Stimulated activated CD8-positive, alpha-beta memory T cell treated with anti-CD3 and anti-CD28 coated beads, Interleukin-4, amount 100 ng/mL, for 1 hour (primary cell): ENCODE data around the gene SLC22A14.
A peak's percentile ranks its signal among the peaks of the same experiment; 100 is the strongest.

ENCODE experiments used
- DNase-seq, 2 donors: peaks; one replicate each; pipeline ENCODE4 v3.0.0-alpha.2; 2020; ENCODE audit warnings: low read depth in 2 of 2, low spot score in 1 of 2

Gene SLC22A14

GRCh38 chr3:38345879-38346586, 63.9 kb downstream of the SLC22A14 start:
- no peak for DNase-seq

GRCh38 chr3:38346587-38347410, 64.7 kb downstream of the SLC22A14 start, which contains the start of gene XYLB:
TSS of gene XYLB (plus strand) at chr3:38346785. CDS start at chr3:38346869, 84 bp downstream.
- peak; percentile 41 to 55 for DNase-seq

GRCh38 chr3:38347421-38348200, 65.5 kb downstream of the SLC22A14 start:
- no peak for DNase-seq

- no peak for DNase-seq
These were observed 66.8 kb downstream of the SLC22A14 start for GRCh38 chr3:38348903-38349302.

- DNase-seq = no peak
These were observed 67.7 kb downstream of the SLC22A14 start for GRCh38 chr3:38349684-38350359.

GRCh38 chr3:38353151-38353550, 71.1 kb downstream of the SLC22A14 start:
- no peak for DNase-seq

- DNase-seq = no peak
These were observed 72.7 kb downstream of the SLC22A14 start for GRCh38 chr3:38354588-38355330.

GRCh38 chr3:38359038-38359437, 76.9 kb downstream of the SLC22A14 start:
- no peak for DNase-seq

- DNase-seq = no peak
These were observed 78.3 kb downstream of the SLC22A14 start for GRCh38 chr3:38360345-38360744.

- no peak for DNase-seq
These were observed 79.4 kb downstream of the SLC22A14 start for GRCh38 chr3:38361496-38361895.

GRCh38 chr3:38362825-38363224, 80.7 kb downstream of the SLC22A14 start:
- no peak for DNase-seq

- DNase-seq = no peak
These were observed 82.8 kb downstream of the SLC22A14 start for GRCh38 chr3:38364721-38365400.

GRCh38 chr3:38365469-38366062, 83.5 kb downstream of the SLC22A14 start:
- no peak for DNase-seq

- DNase-seq = no peak
These were observed 84.0 kb downstream of the SLC22A14 start for GRCh38 chr3:38366082-38366481.

GRCh38 chr3:38367779-38368178, 85.7 kb downstream of the SLC22A14 start:
- no peak for DNase-seq
